Liver (tissue), 9 donors: Measurements from ENCODE around the gene JAKMIP2. TPM values are rescaled to one million over a fixed set of nuclear protein-coding genes. Genes with fewer than 3 reads are reported as not detected.

Source experiments
- DNase-seq: peaks from one replicate; pipeline ENCODE4 v3.0.0-alpha.2; 2017; ENCODE audit warnings: low spot score
- H3K27ac ChIP-seq, 2 donors: one replicate each; pipeline ENCODE4 v1.7.0; 2013; ENCODE audit warnings: inconsistent platforms in 2 of 2, low read length in 2 of 2, control low read depth in 1 of 2, low read depth in 1 of 2, mild to moderate bottlenecking in 1 of 2
- H3K27me3 ChIP-seq, 4 donors: one replicate each; pipeline versions ENCODE4 v1.6.1 to v1.7.0; 2013; ENCODE audit warnings: low read length in 3 of 4, inconsistent platforms in 1 of 4, mild to moderate bottlenecking in 1 of 4, moderate library complexity in 1 of 4; ENCODE audit not compliant: control insufficient read depth in 4 of 4, insufficient read depth in 4 of 4
- H3K36me3 ChIP-seq, 4 donors: one replicate each; pipeline versions ENCODE4 v1.6.1 to v1.7.0; 2013; ENCODE audit warnings: low read length in 3 of 4, mild to moderate bottlenecking in 3 of 4, low read depth in 1 of 4, moderate library complexity in 1 of 4; ENCODE audit not compliant: control insufficient read depth in 4 of 4, insufficient read depth in 3 of 4
- H3K4me1 ChIP-seq, 4 donors: one replicate each; pipeline versions ENCODE4 v1.6.1 to v1.7.0; 2013; ENCODE audit warnings: low read length in 3 of 4, mild to moderate bottlenecking in 3 of 4, moderate library complexity in 1 of 4; ENCODE audit not compliant: control insufficient read depth in 4 of 4, insufficient read depth in 4 of 4
- H3K4me3 ChIP-seq, 3 donors: one replicate each; pipeline versions ENCODE4 v1.6.1 to v1.7.0; 2013; ENCODE audit warnings: low read length in 3 of 3, control low read depth in 1 of 3, low read depth in 1 of 3, mild to moderate bottlenecking in 1 of 3
- H3K9ac ChIP-seq, 2 donors: one replicate each; pipeline ENCODE4 v1.7.0; 2013; ENCODE audit warnings: low read length in 2 of 2, mild to moderate bottlenecking in 2 of 2, moderate library complexity in 2 of 2, control low read depth in 1 of 2, low read depth in 1 of 2
- H3K9me3 ChIP-seq, 4 donors: one replicate each; pipeline versions ENCODE4 v1.6.1 to v1.7.0; 2013; ENCODE audit warnings: low read length in 3 of 4; ENCODE audit not compliant: control insufficient read depth in 4 of 4
- ATF3 ChIP-seq: IDR thresholded peaks from 2 replicates; pipeline ENCODE4 v1.6.1; 2016; ENCODE audit warnings: antibody characterized with exemption
- CTCF ChIP-seq: fragments of 150-350 bp; IDR thresholded peaks from 2 replicates; pipeline ENCODE4 v1.5.1; 2017; ENCODE audit warnings: improper control_type of control experiment, low read depth, low read length; ENCODE audit not compliant: missing input control
- EGR1 ChIP-seq, 2 donors: IDR thresholded peaks; 2 replicates each; pipeline ENCODE4 v1.6.1; 2016 to 2018; ENCODE audit warnings: antibody characterized with exemption in 2 of 2, low read depth in 2 of 2
- FOXA1 ChIP-seq: IDR thresholded peaks from 2 replicates; pipeline ENCODE4 v1.6.1; 2016; ENCODE audit warnings: antibody characterized with exemption
- FOXA2 ChIP-seq: IDR thresholded peaks from 2 replicates; pipeline ENCODE4 v1.6.1; 2016; ENCODE audit warnings: antibody characterized with exemption
- GABPA ChIP-seq, 2 donors: IDR thresholded peaks in 1 of 2; conservative IDR thresholded peaks in 1 of 2; 2 replicates each; pipeline ENCODE4 v1.6.1; 2016; ENCODE audit warnings: antibody characterized with exemption in 2 of 2, mild to moderate bottlenecking in 1 of 2, moderate library complexity in 1 of 2
- HNF4A ChIP-seq, 2 donors: conservative IDR thresholded peaks; 2 replicates each; pipeline ENCODE4 v1.6.1; 2016; ENCODE audit warnings: antibody characterized with exemption in 2 of 2, mild to moderate bottlenecking in 2 of 2
- HNF4G ChIP-seq: IDR thresholded peaks from 2 replicates; pipeline ENCODE4 v1.6.1; 2016; ENCODE audit warnings: antibody characterized with exemption
- JUND ChIP-seq, 2 donors: IDR thresholded peaks; 2 replicates each; pipeline ENCODE4 v1.6.1; 2016; ENCODE audit warnings: antibody characterized with exemption in 2 of 2
- MAX ChIP-seq: IDR thresholded peaks from 2 replicates; pipeline ENCODE4 v1.6.1; 2016; ENCODE audit warnings: antibody characterized with exemption
- NR2F2 ChIP-seq: IDR thresholded peaks from 2 replicates; pipeline ENCODE4 v1.6.1; 2016; ENCODE audit warnings: antibody characterized with exemption
- RAD21 ChIP-seq, 2 donors: IDR thresholded peaks; 2 replicates each; pipeline ENCODE4 v1.6.1; 2016; ENCODE audit warnings: antibody characterized with exemption in 2 of 2, mild to moderate bottlenecking in 2 of 2
- REST ChIP-seq: IDR thresholded peaks from 2 replicates; pipeline ENCODE4 v1.6.1; 2016; ENCODE audit warnings: antibody characterized with exemption, mild to moderate bottlenecking
- RXRA ChIP-seq, 2 donors: IDR thresholded peaks; 2 replicates each; pipeline ENCODE4 v1.6.1; 2017 to 2018; ENCODE audit warnings: antibody characterized with exemption in 2 of 2, mild to moderate bottlenecking in 1 of 2
- SP1 ChIP-seq: IDR thresholded peaks from 2 replicates; pipeline ENCODE4 v1.6.1; 2018; ENCODE audit warnings: antibody characterized with exemption, mild to moderate bottlenecking
- TAF1 ChIP-seq: conservative IDR thresholded peaks from 2 replicates; pipeline ENCODE4 v1.6.1; 2016; ENCODE audit warnings: antibody characterized with exemption, mild to moderate bottlenecking
- YY1 ChIP-seq: IDR thresholded peaks from 2 replicates; pipeline ENCODE4 v1.6.1; 2016; ENCODE audit warnings: antibody characterized with exemption, mild to moderate bottlenecking
- ZBTB33 ChIP-seq: IDR thresholded peaks from 2 replicates; pipeline ENCODE4 v1.6.1; 2016; ENCODE audit warnings: antibody characterized with exemption
- WGBS: extraction: QIAGEN DNeasy Blood & Tissue Kit; methylation state at CpG from one replicate; pipeline ENCODE4 v1.1.7; 2013; 5-methylcytosine and 5-hydroxymethylcytosine counted together
- polyA plus RNA-seq, 2 donors: library from polyadenylated mRNA; stranded (reverse) in 1 of 2; unstranded in 1 of 2; fragments of 200-250 nt in 1 of 2; fragments of >200 nt in 1 of 2; fragmentation: Nextera tagmentation in 1 of 2; extraction: Ambion mirVana in 1 of 2; gene quantifications; one replicate each; pipeline versions ENCODE4 v1.2.1 to v1.2.3, GENCODE V29; 2013 to 2015
- total RNA-seq, 2 donors: library from RNA; depleted of rRNA; stranded (reverse); fragments of >200 nt; gene quantifications; one replicate each; pipeline ENCODE4 v1.2.3, GENCODE V29; 2014
- donor health status: healthy.
- donor health status: healthy.
- donor health status: healthy.
- donor health status: healthy.
- donor health status: healthy.

Gene JAKMIP2
- total and polyA plus RNA-seq, 4 donors = 0.06 to 0.38 (median 0.24) TPM

GRCh38 chr5:147563466-147564123 is 218.9 kb downstream of the JAKMIP2 start:
- WGBS = 95% methylated on average over 1 of the region's 1 CpG
- Histone ChIP-seq H3K4me1 (peaks cover 0 to 7% (median 0%) of the 10 kb centered on the region in 4 donors), H3K27ac (no peak overlapping the region), H3K9ac (no peak overlapping the region), H3K9me3 (no peaks in the 10 kb centered on the region), H3K4me3 (no peak overlapping the region), H3K27me3 (peaks cover 0 to 3% (median 0%) of the 10 kb centered on the region in 4 donors), H3K36me3 (no peaks in the 10 kb centered on the region)
- TF ChIP-seq NR2F2 (no peak), JUND (IDR thresholded peaks at IDR 0.05) (no peak), TAF1 (no peak), HNF4G (no peak), MAX (no peak), FOXA2 (no peak)
- DNase-seq = no peak

- DNase-seq = no peak
- Histone ChIP-seq H3K27ac (no peak overlapping the region), H3K4me3 (no peak overlapping the region), H3K4me1 (no peaks in the 10 kb centered on the region), H3K27me3 (peaks cover 0 to 3% (median 0%) of the 10 kb centered on the region in 4 donors), H3K9ac (no peak overlapping the region), H3K36me3 (no peaks in the 10 kb centered on the region), H3K9me3 (no peaks in the 10 kb centered on the region)
- 92% methylated on average over 2 of the region's 2 CpGs for WGBS
- TF ChIP-seq ATF3 = no peak
- no peak for TF ChIP-seq FOXA2
- TF ChIP-seq SP1 = no peak
- TF ChIP-seq HNF4A (conservative IDR thresholded peaks at IDR 0.05) = no peak
- no peak for TF ChIP-seq TAF1
- TF ChIP-seq CTCF = no peak
- no peak for TF ChIP-seq RAD21 (IDR thresholded peaks at IDR 0.05)
- no peak for TF ChIP-seq NR2F2
- no peak for TF ChIP-seq JUND (IDR thresholded peaks at IDR 0.05)
- no peak for TF ChIP-seq YY1
- no peak for TF ChIP-seq EGR1 (IDR thresholded peaks at IDR 0.05; ENCODE audit: low read depth in 2 of 2)
- no peak for TF ChIP-seq ZBTB33
- TF ChIP-seq GABPA (IDR thresholded peaks at IDR 0.05 in 1 of 2, conservative IDR thresholded peaks at IDR 0.05 in 1 of 2) = no peak
- no peak for TF ChIP-seq MAX
- no peak for TF ChIP-seq HNF4G
- TF ChIP-seq REST = no peak
- TF ChIP-seq FOXA1 = no peak
- TF ChIP-seq RXRA (IDR thresholded peaks at IDR 0.05) = no peak
These were observed 221.1 kb downstream of the JAKMIP2 start for GRCh38 chr5:147561435-147561834.
